Measurements from ENCODE around the gene AUTS2.

DNA sequence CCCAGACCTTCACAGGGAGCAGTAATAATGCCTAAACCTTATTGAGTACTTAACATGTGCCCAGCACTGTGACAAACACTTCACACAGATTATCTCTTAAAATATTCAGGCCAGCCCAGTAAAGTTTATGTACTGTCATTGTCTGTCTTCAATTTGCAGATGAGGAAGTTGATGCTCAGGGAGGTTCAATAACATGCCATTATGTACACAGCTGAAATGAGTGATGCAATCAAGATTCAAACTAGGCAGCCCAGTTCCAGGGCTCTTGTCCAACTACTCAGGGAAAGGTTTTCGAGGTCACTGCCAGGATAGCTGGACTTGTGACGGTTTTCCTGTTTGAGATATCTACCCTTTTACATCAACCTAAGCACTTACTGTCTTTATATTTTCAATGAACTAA lies 56.1 kb downstream of the AUTS2 start:
- no peak for TF ChIP-seq EZH2phosphoT487 (conservative IDR thresholded peaks at IDR 0.05; ENCODE audit: low read length)
- TF ChIP-seq CTCF (IDR thresholded peaks at IDR 0.05; ENCODE audit: insufficient read depth, low read length, poor library complexity, severe bottlenecking): no peak

All from SU-DHL-6 (cell line).